ENCODE results near the gene FRMD3. TPM values are rescaled to one million over a fixed set of nuclear protein-coding genes. Genes with fewer than 3 reads are reported as not detected.

Gene FRMD3
- total RNA-seq, 1 experiment from 2014 or later = 0.55 TPM

- Histone ChIP-seq H2BK120ac (ENCODE audit: low read depth, low read length, poor library complexity, severe bottlenecking) (no peak overlapping the region), H3K23me2 (ENCODE audit: insufficient read length, low read depth, low read length, poor library complexity, severe bottlenecking) (no peaks in the 10 kb centered on the region), H2BK15ac (ENCODE audit: low read depth, low read length) (no peak overlapping the region), H2BK12ac (ENCODE audit: insufficient read length, low read depth, low read length) (no peak overlapping the region), H2AK5ac (ENCODE audit: insufficient read length, low read length) (no peak overlapping the region), H3K14ac (ENCODE audit: insufficient read depth, low read length) (no peak overlapping the region), H3K56ac (ENCODE audit: insufficient read length, low read depth, low read length) (no peak overlapping the region), H3K4me2 (ENCODE audit: insufficient read depth, insufficient read length, low read length) (no peak overlapping the region), H4K5ac (ENCODE audit: insufficient read length, low read depth, low read length) (no peak overlapping the region), H3K27me3 (ENCODE audit: insufficient read depth, low read length) (no peaks in the 10 kb centered on the region), H3T11ph (ENCODE audit: low read length) (no peak overlapping the region), H4K20me1 (ENCODE audit: control insufficient read depth, insufficient read depth, insufficient read length) (no peaks in the 10 kb centered on the region), H4K8ac (replicated peaks; ENCODE audit: insufficient read length, low read depth, low read length) (no peak overlapping the region), H3K4ac (ENCODE audit: low read depth, low read length) (no peak overlapping the region), H2BK5ac (ENCODE audit: insufficient read length, low read length) (no peak overlapping the region), H4K91ac (ENCODE audit: insufficient read length, low read depth, low read length) (no peak overlapping the region), H3K18ac (ENCODE audit: insufficient read length, low read depth, low read length) (no peak overlapping the region), H3K9me3 (ENCODE audit: control insufficient read depth, low read depth, low read length) (no peaks in the 10 kb centered on the region), H2BK20ac (ENCODE audit: low read depth, low read length, poor library complexity, severe bottlenecking) (no peak overlapping the region), H3K4me1 (ENCODE audit: insufficient read depth, low read length) (peaks cover 3% of the 10 kb centered on the region; the same call in 1 of the 2 replicates), H3K23ac (ENCODE audit: insufficient read length, low read depth, low read length) (no peak overlapping the region), H3K79me2 (ENCODE audit: insufficient read depth, low read length) (no peaks in the 10 kb centered on the region), H3K27ac (ENCODE audit: insufficient read length, low read depth, low read length) (no peak overlapping the region), H2AFZ (ENCODE audit: low read length) (no peak overlapping the region), H3K9ac (ENCODE audit: extremely low read depth, insufficient read length, low read length) (no peak overlapping the region), H3K79me1 (ENCODE audit: insufficient read depth, low read depth, low read length, poor library complexity, severe bottlenecking) (no peaks in the 10 kb centered on the region)
- no peak for DNase-seq
- H3K36me3 Mint-ChIP-seq (ENCODE audit: insufficient read depth in 1 of 3, low read depth in 3 of 3) = peaks cover 0 to 12% (median 5%) of the 10 kb centered on the region in 3 experiments; a peak in 4 of 7 replicates
- no peak overlapping the region for H3K4me3 Mint-ChIP-seq
- H3K27ac Mint-ChIP-seq = no peak overlapping the region; a peak in 1 of 7 replicates
- H3K27me3 Mint-ChIP-seq (ENCODE audit: low read depth) = no peaks in the 10 kb centered on the region
- WGBS (ENCODE audit: extremely low coverage, insufficient read length, low lambda C conversion rate) = no CpG with 5 or more reads among the region's 2 CpGs
- peaks cover 9 to 10% of the 10 kb centered on the region in 2 experiments; a peak in 4 of 5 replicates for H3K9me3 Mint-ChIP-seq
- peaks cover 13% of the 10 kb centered on the region in 2 experiments for H3K4me1 Mint-ChIP-seq
- TF ChIP-seq CTCF (conservative IDR thresholded peaks at IDR 0.05) = no peak
Measured at GRCh38 chr9:83432877-83433550, 105.2 kb downstream of the FRMD3 start.

All from H9 (cell line).